Renal pelvis (tissue), 4 donors: ENCODE measurements around the gene DUSP15. TPM values are rescaled to one million over a fixed set of nuclear protein-coding genes. Genes with fewer than 3 reads are reported as not detected.
"Not testable (repeated sequence)": the region's sequence is repeated elsewhere in the genome, so short reads cannot be mapped to it uniquely, and the experiment has no call there.

Experiments used
- DNase-seq: peaks from one replicate; pipeline ENCODE4 v3.0.0-alpha.2; 2013
- polyA plus RNA-seq, 3 donors: library from polyadenylated mRNA; unstranded; fragments of 120-200 nt; gene quantifications; one replicate each; pipeline ENCODE4 v1.2.1, GENCODE V29; 2013; ENCODE audit not compliant: insufficient read length in 3 of 3

Gene DUSP15
- polyA plus RNA-seq, 3 donors: 17.9 to 23.0 (median 20.7) TPM

GRCh38 chr20:31842471-31843157, 27.7 kb downstream of the DUSP15 start:
- peak; percentile 80 for DNase-seq

GRCh38 chr20:31841928-31842327, 28.4 kb downstream of the DUSP15 start:
- DNase-seq: no peak

DNA sequence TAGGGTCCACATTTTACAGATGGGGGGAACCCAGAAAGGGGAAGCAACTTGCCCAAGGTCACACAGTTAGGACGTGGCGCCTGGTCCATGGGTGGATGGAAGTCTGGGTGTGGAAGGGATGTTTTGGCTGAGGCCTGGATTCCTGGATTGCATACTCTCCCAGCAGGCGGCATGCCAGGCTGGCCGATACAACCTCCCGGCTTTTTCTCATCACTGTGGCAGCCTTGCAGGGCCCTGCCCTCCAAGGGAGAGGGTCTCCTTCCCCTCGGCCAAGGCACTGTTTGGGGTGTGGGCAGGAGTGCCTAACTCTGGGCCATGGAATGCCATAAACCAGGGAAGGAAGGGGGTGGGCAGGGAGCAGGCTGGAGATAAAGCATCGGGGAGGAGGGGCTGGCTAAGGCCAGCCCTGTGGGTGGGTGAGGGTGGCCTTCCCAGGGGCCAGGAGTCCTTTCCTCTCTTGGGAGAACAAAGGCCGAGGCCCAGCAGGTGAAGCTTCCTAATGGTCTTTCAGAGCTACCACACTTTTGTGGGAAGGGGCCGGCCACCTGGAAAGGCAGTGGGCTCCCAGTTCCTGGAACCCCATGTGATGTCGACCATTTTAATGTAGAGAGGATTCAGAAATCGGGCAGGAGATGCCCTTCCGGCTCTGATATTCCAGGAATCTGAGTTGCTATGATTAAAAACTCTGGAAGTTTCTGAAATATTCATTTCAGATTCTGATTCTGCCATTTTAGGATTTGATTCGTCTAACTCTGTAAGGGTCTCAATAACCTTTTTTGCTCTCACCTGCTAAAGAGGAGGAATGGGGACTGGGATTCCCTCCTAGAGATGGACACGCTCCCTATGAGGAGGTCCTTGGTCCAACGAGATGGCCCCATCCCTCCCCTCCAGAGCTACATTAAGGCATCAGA, 29.2 kb downstream of the DUSP15 start:
- no peak for DNase-seq

DNA sequence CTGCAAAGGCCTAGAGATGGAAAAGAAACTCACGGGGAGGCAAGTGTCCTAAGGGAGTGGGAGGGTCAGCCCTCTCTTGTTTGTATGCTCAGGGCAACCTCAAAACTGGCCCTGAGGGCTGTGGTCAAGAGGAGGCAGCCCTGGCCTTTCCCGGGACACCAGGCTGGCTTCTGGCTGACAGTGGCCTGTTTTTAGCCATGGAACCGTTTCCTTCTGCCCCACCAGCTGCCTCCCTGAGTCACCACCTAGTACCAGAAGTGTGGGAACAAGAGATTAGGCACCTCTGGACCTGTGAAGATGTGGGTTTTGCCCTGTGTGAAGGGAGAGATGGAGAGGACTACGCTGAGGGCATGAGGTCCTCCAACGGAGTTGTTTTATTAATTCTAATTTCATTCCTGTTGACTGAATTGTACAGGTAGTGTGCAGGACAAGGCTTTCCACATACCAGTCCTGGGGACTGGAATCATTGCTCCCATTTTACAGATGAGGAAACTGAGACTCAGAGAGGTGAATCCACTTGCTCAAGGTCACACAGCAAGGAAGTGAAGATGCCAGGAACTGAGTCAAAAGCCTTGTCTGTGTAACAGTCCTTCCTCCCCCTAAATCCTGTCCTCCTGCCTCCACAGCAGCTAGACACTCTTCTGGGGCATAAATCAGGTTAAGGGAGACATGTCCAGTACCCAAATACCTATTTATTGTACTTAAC, 30.4 kb downstream of the DUSP15 start:
- no peak for DNase-seq

DNA sequence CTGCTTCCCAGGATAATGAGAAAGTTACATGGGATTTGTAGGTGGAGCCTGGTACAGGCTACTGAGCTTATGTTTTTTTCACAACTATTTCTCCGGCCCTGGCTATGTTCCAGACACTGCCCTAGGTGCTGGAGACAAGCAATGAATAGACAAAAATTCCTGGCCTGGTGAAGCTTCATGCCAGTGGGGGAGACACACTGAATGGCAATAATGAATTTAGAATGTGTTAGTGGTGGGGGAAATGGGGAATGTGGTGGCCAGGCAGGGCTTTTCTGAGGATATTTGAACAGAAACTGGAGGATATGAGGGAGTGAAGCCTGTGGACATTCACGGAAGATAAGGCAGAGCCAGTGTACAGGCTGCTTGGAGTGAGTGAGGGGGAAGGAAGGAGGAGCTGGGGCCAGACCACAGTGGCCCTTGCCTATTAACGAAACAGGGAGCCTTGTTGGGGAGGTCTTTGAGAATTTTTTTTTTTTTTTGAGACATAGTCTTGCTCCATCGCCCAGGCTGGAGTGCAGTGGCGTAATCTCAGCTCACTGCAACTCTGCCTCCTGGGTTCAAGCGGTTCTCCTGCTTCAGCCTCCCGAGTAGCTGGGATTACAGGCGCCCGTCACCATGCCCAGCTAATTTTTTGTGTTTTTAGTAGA, 31.6 kb downstream of the DUSP15 start:
- no peak for DNase-seq

DNA sequence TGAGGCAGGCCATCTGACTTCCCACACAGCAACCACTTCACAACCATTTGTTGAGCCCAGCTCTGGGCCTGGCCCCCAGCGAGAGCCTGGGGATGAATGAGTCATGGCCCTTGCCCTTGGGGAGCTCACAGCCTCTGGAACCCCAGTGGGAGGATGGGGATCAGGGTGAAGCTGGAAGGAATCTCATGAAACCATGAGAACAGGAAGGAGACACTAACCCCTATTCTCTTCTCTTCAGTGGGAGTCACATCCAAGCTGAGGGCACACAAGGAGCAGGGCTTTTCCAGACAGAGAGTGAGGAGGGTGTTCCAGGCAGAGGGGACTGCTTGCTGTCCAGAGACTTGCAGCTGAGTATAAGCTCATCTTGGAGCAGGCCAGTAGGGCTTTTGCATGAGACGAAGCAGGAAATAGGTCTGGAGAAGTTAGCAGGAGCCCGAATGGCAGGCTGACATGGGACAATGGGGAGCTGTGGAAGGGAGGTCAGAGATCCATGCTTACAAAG, 32.4 kb downstream of the DUSP15 start:
- DNase-seq: no peak

DNA sequence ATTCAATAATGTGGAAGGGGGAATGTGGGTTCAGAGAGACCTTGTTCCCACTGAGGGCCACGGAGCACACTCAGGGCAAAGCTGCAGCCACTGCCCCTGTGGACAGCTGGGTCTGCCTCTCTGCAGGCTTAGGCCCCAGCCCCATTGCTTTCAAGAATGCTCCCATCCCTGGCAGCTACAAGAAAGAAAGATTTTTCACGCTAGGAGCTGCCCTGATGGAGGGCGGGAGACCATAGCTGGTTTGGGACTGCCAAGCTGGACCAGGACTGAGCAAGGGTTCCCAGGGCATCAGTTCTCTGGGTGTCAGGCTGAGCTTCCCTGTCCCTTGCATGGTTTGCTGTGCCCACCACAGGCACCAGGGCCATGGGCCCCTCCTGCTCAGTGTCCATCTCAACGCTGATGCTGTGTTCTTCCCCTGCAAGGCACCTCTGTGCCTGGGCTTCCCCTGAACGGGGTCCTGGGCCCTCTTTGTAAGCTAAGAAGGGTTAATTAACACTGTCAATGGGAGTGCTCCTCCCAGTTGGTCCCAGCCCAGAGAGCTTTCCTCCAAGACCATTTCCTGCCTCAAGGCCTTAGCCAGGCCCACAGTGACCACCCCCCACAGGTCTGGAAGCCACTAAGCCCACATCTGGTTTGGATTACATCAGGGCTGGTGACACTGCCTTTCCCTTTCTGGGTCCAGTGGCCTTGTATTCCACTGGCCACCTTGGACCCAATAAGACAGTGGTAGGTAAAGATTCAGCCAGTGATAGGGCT, 33.3 kb downstream of the DUSP15 start:
- DNase-seq: no peak

GRCh38 chr20:31835977-31836852, 34.1 kb downstream of the DUSP15 start:
- DNase-seq: no peak

DNA sequence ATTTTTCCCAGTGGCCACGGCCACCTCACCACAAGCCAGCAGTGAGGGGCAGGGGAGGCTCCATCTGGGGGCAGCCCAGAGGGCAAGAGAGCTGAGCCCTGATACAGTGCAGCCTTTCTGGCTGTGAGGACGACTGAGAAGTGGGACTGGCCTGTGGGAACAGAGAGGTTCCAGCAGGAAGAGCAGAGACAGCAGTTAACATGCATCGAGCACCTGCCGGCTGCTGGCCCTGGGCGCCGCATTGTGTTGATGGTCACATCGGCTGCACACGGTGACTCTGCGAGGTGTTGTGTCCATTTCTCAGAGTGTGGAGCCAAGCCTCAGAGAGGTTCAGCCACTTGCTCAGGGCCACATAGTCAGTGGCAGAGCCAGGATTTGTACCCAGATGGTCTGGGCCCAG, 34.8 kb downstream of the DUSP15 start:
- no peak for DNase-seq

GRCh38 chr20:31833931-31834521, 36.3 kb downstream of the DUSP15 start:
- DNase-seq: no peak

DNA sequence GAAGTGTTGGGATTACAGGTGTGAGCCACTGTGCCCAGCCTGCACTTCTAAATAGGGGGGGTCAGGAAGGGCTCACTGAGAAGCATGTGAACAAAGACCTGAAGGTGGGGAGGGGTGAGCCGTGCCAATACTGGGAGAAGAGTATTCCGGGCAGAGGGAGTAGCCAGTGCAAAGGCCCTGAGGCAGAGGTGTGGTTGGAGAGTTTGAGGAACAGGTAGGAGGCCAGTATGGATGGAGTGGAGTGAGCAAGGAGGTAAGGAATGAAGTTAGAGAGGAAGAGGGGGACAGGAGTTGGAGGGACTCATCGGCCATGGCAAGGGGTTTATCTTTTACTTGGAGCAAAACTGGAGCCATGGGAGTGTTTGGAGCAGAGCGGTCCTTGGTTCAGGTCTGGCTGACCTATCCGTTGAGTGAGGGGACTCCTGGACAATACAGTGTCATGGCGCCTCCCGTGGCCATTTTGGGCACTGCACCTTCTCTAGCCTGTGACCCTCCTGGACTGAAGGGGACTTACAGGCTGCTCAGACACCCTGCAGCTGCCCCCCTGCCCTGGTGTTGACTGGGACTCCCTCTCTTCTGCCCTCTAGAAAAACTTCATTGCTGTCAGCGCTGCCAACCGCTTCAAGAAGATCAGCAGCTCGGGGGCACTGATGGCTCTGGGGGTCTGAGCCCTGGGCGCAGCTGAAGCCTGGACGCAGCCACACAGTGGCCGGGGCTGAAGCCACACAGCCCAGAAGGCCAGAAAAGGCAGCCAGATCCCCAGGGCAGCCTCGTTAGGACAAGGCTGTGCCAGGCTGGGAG, 37.0 kb downstream of the DUSP15 start:
- peak; percentile 56 for DNase-seq

GRCh38 chr20:31831771-31832306, 38.5 kb downstream of the DUSP15 start:
- DNase-seq: no peak

DNA sequence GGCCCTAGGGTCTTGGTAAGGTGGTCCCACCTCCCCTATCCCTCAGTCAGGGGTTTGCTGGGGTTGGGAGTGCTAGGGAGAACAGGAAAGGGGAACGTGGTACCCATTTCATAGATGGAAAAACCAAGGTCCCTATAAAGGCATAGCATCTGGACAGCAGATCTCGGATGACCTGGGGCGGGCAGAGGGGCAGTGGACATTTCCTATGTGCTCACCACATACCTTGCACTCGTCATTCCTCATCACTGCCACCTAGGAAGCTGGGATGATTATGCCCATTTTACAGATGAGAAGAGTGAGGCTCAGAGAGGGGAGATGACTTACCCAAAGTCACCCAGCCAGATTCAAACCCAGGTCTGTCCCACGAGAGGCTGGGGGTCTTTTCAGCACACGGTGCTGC, 39.1 kb downstream of the DUSP15 start:
- DNase-seq: no peak

- no peak for DNase-seq
These were observed 39.8 kb downstream of the DUSP15 start for GRCh38 chr20:31830406-31830981.

- DNase-seq: no peak
These were observed 40.6 kb downstream of the DUSP15 start for GRCh38 chr20:31829731-31830130.

DNA sequence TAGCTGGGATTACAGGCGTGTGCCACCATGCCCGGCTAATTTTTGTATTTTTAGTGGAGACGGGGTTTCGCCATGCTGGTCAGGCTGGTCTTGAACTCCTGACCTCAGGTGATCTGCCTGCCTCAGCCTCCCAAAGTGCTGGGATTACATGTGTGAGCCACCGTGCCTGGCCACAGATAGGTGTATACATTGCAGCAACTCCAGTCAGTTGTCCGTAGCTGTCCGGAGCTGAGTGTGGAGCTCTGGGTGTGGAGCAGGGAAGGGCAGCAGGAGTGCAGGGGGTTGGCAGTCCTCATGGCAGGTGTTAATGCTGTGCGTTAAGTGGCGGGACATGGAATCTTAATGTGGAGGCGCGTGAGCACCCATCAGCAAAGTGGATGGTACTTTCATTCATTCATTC, 42.3 kb downstream of the DUSP15 start:
- DNase-seq: not testable (repeated sequence)

GRCh38 chr20:31827059-31827458, 43.3 kb downstream of the DUSP15 start:
- DNase-seq: no peak

DNA sequence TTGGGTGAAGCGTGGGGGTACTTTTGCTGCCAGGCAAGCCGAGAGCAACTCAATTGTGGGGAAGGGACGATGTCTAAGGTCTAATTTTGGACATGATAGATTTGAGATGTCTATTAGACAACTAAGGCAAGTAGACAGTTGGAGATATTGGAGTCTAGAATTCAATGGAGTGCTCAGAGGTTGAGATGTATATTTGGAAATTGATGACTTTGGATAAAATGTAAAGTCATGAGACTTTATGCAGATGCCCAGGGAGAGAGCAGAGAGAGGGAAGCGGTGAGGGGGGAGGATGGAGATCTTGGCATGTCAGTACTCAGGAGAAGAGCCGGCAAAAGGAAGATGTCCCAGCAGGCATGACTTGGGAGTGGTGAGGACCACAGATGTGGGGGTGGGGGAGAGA, 44.3 kb downstream of the DUSP15 start:
- no peak for DNase-seq
